Gastroesophageal sphincter (tissue), 3 donors: Measurements from ENCODE around the gene VCL.

Experiments used
- CTCF ChIP-seq, 4 experiments: fragments of 200-600 bp in 2 of 4; fragments of 450-650 bp in 2 of 4; sonication (generic) in 1 of 4; IDR thresholded peaks; one replicate each; pipeline ENCODE4 v1.5.1; 2017 to 2019; ENCODE audit warnings: antibody characterized with exemption in 4 of 4, mild to moderate bottlenecking in 2 of 4, moderate library complexity in 2 of 4
- EP300 ChIP-seq: sonication (generic); formaldehyde crosslinking; IDR thresholded peaks from one replicate; pipeline ENCODE4 v1.6.1; 2017; ENCODE audit warnings: antibody characterized with exemption, mild to moderate bottlenecking
- POLR2A ChIP-seq, 2 donors: fragments of 450-650 bp; IDR thresholded peaks; one replicate each; pipeline ENCODE4 v1.6.1; 2017; ENCODE audit warnings: antibody characterized with exemption in 2 of 2, mild to moderate bottlenecking in 2 of 2, moderate library complexity in 1 of 2
- POLR2AphosphoS5 ChIP-seq: sonication (generic); formaldehyde crosslinking; IDR thresholded peaks from one replicate; pipeline ENCODE4 v1.6.1; 2017; ENCODE audit warnings: antibody characterized with exemption

GRCh38 chr10:74071157-74071556 lies 73.2 kb downstream of the VCL start:
- TF ChIP-seq CTCF (IDR thresholded peaks at IDR 0.05) = no peak
- TF ChIP-seq POLR2A (IDR thresholded peaks at IDR 0.05) = no peak
- peak; percentile 73 for TF ChIP-seq POLR2AphosphoS5
- TF ChIP-seq EP300 = no peak
